HG02610 (cell line): ENCODE measurements around the gene DLL1.
"Not testable (repeated sequence)": the region's sequence is repeated elsewhere in the genome, so short reads cannot be mapped to it uniquely, and the experiment has no call there.

Experiments
- ATAC-seq: cut with Tn5 transposase; IDR thresholded peaks from one replicate; pipeline ENCODE4 v1.9.1; 2021; ENCODE audit warnings: mild to moderate bottlenecking, moderate library complexity; ENCODE audit not compliant: unreplicated experiment

The DLL1 gene

GRCh38 chr6:170290296-170291128 is at the start of gene DLL1:
DLL1 (minus strand) TSS chr6:170291078; CDS start chr6:170290139, 939 bp downstream.
- ATAC-seq: peak; percentile 31

DNA sequence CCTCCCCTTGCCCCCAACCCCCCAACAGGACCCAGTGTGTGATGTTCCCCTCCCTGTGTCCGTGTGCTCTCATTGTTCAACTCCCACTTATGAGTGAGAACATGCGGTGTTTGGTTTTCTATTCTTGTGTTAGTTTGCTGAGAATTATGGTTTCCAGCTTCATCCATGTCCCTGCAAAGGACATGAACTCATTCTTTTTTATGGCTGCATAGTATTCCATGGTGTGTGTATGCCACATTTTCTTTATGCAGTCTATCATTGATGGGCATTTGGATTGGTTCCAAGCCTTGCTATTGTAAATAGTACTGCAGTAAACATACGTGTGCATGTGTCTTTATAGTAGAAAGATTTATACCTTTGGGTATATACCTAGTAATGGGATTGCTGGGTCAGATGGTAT is 44.3 kb upstream of the DLL1 start:
- not testable (repeated sequence) for ATAC-seq

GRCh38 chr6:170329321-170329720 is 38.4 kb upstream of the DLL1 start:
- no peak for ATAC-seq

- ATAC-seq: no peak
Measured at GRCh38 chr6:170317718-170318117, 26.8 kb upstream of the DLL1 start.

DNA sequence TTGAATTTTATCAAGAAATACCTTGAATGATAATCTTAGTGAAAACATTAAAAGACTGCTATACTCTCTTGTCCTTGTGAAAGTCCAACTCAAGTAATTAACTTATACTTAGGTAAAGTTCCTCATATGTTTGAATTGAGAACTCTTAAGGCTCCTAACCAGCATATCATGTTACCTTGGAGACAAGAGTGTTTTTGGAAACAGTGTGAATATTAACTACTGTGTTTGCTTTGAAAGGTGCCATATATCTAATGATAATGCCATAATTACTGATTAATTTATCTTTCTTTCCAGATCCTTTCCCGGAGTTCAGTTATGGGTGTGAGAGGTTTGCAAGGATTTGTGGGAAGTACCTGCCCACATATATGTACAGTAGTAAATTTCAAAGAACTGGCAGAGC is 26.2 kb upstream of the DLL1 start:
- no peak for ATAC-seq

GRCh38 chr6:170316071-170316470 is 25.2 kb upstream of the DLL1 start:
- no peak for ATAC-seq

DNA sequence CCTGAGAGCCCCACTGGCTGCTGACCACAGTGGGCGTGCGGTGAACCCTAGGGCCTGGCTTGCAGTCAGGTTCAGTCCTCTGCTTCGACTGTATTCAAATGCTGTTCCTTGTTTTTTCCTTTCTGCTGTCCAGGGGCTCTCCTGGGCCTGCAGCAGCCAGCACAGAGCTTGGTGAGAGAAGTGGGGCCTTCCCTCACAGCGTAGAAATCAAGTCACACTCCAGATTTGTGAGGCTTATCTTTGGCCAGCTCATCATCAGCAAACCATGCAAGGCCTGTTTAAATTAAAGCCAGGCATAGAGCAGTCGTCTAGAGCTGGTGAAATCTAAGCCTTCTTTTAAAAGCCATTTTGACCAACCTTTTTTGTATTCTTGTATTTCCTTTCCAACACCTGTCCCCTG is 24.1 kb upstream of the DLL1 start:
- no peak for ATAC-seq

- no peak for ATAC-seq
Measured at GRCh38 chr6:170313716-170314295, 22.9 kb upstream of the DLL1 start.

DNA sequence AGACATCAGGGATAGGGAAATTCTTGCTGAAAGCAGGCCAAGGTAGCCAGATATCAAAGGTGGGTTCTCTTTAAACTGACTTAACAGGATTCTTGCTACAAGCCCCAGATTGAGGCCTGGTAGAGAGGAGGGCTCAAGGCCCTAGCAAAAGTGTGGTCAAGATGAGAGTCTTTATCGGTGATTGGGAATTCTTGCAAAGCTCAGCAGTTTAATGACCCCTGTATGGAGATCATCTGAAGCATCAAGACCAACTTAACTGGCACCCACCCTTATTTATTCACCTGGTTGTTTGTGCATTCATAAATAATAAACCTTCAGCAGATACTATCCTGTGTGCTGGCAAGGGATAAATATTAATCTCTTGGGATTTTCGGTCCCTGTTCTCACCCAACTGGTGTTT is 22.0 kb upstream of the DLL1 start:
- ATAC-seq: no peak

- ATAC-seq: no peak
Measured at GRCh38 chr6:170311696-170312095, 20.8 kb upstream of the DLL1 start.

GRCh38 chr6:170308761-170309160 is 17.9 kb upstream of the DLL1 start:
- ATAC-seq: no peak

DNA sequence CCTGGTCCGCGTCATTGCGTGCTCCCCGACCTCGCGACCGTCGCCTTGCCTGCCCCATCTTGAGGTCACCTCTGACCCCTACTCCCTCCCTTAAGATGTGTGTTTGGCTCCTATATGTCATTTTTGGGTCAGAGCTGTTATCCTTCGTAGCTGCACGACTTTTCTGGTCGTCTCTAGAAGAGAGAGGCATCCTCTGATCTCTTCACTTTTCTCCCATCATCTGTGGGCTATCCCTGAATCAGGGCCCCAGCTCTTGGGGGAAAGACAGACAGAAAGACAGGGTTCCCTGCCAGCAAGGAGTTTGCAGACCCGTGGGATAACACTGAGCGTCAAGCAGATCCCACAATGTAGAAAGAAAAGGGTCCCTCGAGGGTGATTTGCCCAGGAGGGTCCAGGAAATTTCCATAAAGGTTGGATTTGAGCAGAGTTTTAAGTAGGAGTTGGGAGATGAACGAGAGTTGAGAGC is 16.2 kb upstream of the DLL1 start:
- no peak for ATAC-seq

DNA sequence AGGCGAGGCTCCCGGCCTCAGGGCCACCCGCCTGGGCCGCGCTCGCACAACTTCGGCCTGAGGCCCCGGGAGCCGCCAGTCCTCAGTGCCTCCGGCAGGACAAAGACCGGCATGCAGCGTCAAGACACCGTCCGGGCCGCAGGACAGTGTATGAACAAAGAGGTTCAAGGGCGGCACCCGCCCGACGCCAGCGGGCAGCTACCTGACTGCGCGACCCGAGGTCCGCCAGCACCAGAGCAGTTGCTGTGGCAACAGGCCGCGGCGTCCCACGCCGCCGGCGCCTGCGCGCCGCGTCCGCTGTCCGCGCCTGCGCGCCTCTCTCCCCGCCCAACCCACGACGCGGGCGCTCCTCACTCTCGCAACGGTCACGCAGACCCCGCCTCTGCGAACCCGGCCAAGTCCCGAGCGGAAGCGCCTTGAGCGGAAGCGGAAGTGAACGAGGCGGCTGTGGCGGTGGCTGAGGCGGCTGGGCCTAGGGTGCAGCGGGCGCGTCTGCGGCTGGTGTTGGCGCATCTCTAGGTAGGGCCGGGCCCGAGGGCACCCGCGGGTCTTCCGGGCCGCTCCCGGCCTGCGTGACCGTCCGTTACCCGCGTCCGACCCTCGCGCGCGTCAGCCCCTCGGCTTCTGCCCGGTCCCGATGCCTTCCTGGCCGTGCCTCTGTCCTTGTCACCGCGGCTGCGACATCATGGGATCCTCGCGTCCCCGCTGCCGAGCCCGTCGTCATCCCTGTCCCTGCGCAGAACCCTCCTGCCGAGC is 15.6 kb upstream of the DLL1 start, which contains the start of gene FAM120B:
TSS of gene FAM120B (plus strand) at position 435 of the 756 bp plus-strand sequence. CDS start 10,633 bp downstream, outside the sequence.
- ATAC-seq: peak; percentile 97

DNA sequence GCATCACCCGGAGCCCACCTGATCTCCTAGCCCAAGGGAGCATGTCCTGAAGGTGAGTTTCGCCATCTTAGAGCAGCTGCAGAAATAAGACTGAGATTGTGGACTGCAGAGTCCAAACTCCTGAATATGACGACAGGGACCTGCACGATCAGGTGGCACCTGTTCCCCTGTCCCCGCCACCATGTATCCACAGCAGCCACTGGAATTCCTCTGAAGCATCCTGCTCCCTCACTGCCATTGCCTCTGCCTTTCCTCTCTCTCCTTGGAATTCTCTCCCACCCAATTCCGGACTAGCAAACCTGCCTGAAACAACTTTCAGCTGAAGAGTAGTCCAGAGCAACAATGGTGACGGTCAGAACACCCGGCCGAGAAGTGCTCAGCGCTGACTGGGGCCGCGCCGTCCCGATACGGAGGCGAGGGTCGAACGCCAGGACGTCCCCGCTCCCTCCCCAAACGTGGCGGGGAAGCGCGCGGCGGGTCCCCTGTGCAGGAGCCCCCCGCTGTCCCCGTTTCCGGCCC is 15.0 kb upstream of the DLL1 start:
- ATAC-seq: no peak

GRCh38 chr6:170301184-170301583 is 10.3 kb upstream of the DLL1 start:
- ATAC-seq: no peak

DNA sequence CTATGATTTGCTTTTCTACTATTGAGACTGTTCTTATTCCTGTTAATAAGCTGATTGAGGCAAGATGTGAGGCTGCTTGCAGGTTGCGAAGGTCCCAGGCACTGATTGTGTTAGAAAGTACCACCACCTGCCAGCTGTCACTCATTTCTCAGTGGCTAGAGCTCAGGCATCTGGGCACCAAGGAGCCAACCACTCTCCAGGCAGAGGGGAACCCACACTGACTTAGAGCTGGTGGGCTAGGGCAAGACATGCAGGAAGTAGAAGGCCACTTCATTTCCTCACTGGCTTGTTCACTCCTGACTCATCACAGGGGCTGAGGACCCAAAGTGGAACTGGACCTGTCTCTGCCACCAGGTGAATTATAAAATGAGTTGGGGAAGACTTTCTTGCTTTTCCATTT is 7.8 kb upstream of the DLL1 start:
- no peak for ATAC-seq

DNA sequence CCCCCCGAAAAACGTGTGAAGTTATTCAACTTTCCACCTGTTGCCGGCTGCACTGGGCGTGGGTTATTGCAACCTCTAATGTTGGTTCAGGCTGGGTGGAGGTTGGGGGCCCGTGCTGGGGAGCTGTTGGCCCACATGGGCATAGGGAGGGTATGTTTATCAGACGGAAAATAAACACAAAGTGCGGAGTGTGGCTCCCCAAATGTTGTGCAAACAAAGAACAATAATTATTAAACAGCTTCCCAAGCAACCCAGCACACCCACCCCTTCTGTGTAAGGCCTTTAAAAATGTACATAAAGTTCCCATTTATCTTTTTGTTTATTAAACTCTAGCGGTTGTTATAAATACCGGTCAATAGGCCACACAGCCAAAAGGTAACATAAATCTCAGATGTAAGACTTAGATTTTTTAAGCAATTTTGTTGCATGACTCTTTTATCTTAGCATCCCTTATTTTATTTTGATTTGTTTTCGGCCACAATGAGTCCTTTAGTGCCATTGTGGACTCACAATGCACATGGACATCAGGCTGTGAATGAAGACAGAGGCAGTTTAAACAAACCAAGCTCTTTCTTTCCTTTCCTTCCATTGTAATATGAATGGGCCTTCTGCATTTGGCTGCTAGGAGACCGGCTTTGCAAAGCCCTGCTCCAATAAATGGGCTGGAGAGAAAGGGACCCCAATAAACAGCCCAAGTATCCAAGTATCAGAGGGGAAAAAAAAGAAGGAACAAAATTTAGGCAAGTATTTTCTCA is 6.9 kb upstream of the DLL1 start:
- ATAC-seq: no peak

- no peak for ATAC-seq
Measured at GRCh38 chr6:170296746-170297575, 6.1 kb upstream of the DLL1 start.

- no peak for ATAC-seq
Measured at GRCh38 chr6:170296423-170296745, 5.5 kb upstream of the DLL1 start.
